ENCODE data around the gene PRKG2.
A peak's percentile ranks its signal among the peaks of the same experiment; 100 is the strongest.

The PRKG2 gene

DNA sequence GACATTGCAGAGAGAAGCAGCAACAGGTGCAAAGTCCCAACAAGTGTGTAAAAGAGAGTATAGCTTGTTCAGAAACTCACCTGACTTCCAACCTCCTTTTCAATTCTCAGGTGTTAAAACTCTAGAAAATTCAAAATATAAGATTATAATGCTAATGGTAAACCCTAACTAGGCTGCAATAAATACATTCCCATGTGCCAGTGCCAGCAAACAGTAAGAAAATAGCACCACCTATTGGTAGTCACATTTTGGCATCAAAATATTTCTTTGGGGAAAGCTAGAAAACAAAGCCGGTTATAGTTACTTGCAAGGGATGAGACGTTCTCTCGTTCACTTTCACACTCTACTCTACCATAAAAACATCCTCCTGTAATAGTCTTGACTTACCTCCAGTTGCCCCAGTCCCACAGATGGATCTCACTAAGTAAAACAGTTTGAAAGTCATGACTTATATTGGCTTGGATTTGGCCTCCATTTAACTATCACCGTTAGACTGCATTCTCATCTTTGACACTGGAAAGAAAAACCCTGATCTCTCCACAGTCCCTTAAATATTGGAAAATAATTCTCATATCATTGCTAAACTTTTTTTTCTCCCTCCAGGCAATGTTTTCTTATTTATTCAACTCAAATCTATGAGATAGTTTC lies 174.9 kb downstream of the PRKG2 start:
- Histone ChIP-seq H3K36me3 (ENCODE audit: insufficient read depth, low read length) (no peaks in the 10 kb centered on the region), H3K9me2 (replicated peaks; ENCODE audit: low read depth, low read length) (no peaks in the 10 kb centered on the region), H3K27me3 (ENCODE audit: insufficient read depth, low read length, poor library complexity, severe bottlenecking) (no peaks in the 10 kb centered on the region), H3F3A (ENCODE audit: low read depth) (no peaks in the 10 kb centered on the region), H3K4me1 (ENCODE audit: insufficient read depth, low read length, poor library complexity, severe bottlenecking) (no peaks in the 10 kb centered on the region), H2AFZ (ENCODE audit: low read length) (peak overlapping the region; percentile 82), H3K4me3 (ENCODE audit: low read length, poor library complexity, severe bottlenecking) (no peak overlapping the region), H3K4me2 (ENCODE audit: low read depth, low read length, poor library complexity, severe bottlenecking) (no peak overlapping the region), H4K20me1 (ENCODE audit: insufficient read depth, low read length, poor library complexity, severe bottlenecking) (no peaks in the 10 kb centered on the region), H3K9me3 (ENCODE audit: insufficient read depth, low read depth, low read length) (no peaks in the 10 kb centered on the region), H3K79me2 (ENCODE audit: insufficient read depth, low read length) (no peaks in the 10 kb centered on the region), H3K9ac (ENCODE audit: low read depth, low read length, poor library complexity, severe bottlenecking) (no peak overlapping the region)
- TF ChIP-seq, protein P1, sequence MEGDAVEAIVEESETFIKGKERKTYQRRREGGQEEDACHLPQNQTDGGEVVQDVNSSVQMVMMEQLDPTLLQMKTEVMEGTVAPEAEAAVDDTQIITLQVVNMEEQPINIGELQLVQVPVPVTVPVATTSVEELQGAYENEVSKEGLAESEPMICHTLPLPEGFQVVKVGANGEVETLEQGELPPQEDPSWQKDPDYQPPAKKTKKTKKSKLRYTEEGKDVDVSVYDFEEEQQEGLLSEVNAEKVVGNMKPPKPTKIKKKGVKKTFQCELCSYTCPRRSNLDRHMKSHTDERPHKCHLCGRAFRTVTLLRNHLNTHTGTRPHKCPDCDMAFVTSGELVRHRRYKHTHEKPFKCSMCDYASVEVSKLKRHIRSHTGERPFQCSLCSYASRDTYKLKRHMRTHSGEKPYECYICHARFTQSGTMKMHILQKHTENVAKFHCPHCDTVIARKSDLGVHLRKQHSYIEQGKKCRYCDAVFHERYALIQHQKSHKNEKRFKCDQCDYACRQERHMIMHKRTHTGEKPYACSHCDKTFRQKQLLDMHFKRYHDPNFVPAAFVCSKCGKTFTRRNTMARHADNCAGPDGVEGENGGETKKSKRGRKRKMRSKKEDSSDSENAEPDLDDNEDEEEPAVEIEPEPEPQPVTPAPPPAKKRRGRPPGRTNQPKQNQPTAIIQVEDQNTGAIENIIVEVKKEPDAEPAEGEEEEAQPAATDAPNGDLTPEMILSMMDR (conservative IDR thresholded peaks at IDR 0.05; ENCODE audit: low read length), result peak; percentile 94
- no peak for TF ChIP-seq EZH2phosphoT487 (IDR thresholded peaks at IDR 0.05; ENCODE audit: borderline replicate concordance)

DNA sequence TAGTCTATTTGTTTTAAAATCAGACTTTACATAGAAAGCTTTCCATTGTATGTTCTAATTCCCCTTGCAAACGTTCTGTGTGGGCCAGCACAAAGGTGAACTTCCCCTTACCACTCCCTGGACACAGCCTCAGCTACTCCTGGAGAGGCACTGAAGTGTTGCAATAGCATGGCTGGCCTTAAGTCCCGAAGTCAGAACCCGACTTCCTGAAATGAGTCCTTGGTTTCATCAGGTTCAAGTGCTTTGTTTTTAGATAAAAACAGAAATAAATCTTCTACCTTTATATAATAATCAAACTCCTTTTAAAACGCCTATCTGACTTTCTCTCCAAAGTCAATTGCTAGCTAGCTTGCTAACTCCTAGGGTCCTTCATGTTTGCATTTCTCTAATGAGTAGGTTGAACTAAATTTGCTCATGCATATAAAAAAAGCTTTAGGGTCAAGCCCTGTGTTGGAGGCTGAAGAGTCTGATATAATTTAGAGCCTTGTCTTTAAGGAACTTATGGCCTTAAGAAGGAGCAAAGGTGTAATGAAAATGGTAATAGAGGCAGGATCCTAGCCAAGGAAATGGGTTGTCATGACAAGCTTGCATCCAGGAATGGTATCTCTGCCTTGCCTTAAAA lies 175.6 kb downstream of the PRKG2 start:
- no peaks in the 10 kb centered on the region for H3K27me3 ChIP-seq (ENCODE audit: insufficient read depth, low read length, poor library complexity, severe bottlenecking)
- no peak overlapping the region for H3K4me2 ChIP-seq (ENCODE audit: low read depth, low read length, poor library complexity, severe bottlenecking)
- no peak overlapping the region for H2AFZ ChIP-seq (ENCODE audit: low read length)
- H3K9me2 ChIP-seq (replicated peaks; ENCODE audit: low read depth, low read length), result no peaks in the 10 kb centered on the region
- H3K4me3 ChIP-seq (ENCODE audit: low read length, poor library complexity, severe bottlenecking), result no peak overlapping the region
- no peaks in the 10 kb centered on the region for H3K9me3 ChIP-seq (ENCODE audit: insufficient read depth, low read depth, low read length)
- no peaks in the 10 kb centered on the region for H3K36me3 ChIP-seq (ENCODE audit: insufficient read depth, low read length)
- H3K9ac ChIP-seq (ENCODE audit: low read depth, low read length, poor library complexity, severe bottlenecking), result no peak overlapping the region
- TF ChIP-seq, protein P1 (conservative IDR thresholded peaks at IDR 0.05; ENCODE audit: low read length), result no peak
- TF ChIP-seq EZH2phosphoT487 (IDR thresholded peaks at IDR 0.05; ENCODE audit: borderline replicate concordance), result no peak
- H3K4me1 ChIP-seq (ENCODE audit: insufficient read depth, low read length, poor library complexity, severe bottlenecking), result no peaks in the 10 kb centered on the region
- no peaks in the 10 kb centered on the region for H3K79me2 ChIP-seq (ENCODE audit: insufficient read depth, low read length)
- H3F3A ChIP-seq (ENCODE audit: low read depth), result no peaks in the 10 kb centered on the region
- no peaks in the 10 kb centered on the region for H4K20me1 ChIP-seq (ENCODE audit: insufficient read depth, low read length, poor library complexity, severe bottlenecking)

DNA sequence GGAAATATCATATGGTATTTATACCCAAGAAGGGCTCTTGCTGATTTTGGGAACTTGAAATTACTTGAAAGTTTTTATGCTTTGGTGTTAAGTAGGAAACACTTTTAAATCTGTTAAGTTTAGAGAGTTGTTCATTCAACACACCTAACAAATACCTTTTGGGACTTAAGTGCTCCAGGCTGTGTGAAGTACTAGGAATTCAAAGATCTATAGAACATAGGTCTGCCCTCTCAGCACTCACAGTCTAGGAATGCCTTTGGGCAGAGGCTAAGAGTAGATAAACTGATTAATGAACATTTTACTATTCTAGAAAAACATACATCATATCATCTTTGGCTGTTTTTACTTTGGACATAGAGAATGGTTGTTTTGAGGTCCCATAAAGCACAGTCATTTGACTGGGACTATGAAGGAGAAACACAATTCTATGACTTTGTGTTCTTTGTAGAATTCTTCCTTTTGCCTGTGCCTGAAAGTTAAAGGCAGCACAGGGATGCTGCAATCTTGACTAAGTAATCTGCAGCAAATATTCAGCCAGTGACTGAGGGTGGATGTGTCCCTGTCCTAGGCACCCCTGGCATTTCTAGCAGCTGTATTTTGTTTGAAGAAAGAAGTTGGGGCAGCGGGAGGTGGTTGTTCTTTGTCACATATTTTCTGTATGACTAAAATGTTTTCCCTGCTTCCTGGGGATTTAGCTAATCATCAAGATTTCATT lies 176.2 kb downstream of the PRKG2 start:
- H3K4me2 ChIP-seq (ENCODE audit: low read depth, low read length, poor library complexity, severe bottlenecking), result no peak overlapping the region
- TF ChIP-seq, protein P1 (conservative IDR thresholded peaks at IDR 0.05; ENCODE audit: low read length), result no peak
- TF ChIP-seq EZH2phosphoT487 (IDR thresholded peaks at IDR 0.05; ENCODE audit: borderline replicate concordance), result no peak
- no peaks in the 10 kb centered on the region for H3K27me3 ChIP-seq (ENCODE audit: insufficient read depth, low read length, poor library complexity, severe bottlenecking)
- H3K79me2 ChIP-seq (ENCODE audit: insufficient read depth, low read length), result no peaks in the 10 kb centered on the region
- no peaks in the 10 kb centered on the region for H3K4me1 ChIP-seq (ENCODE audit: insufficient read depth, low read length, poor library complexity, severe bottlenecking)
- H3K4me3 ChIP-seq (ENCODE audit: low read length, poor library complexity, severe bottlenecking), result no peak overlapping the region
- no peaks in the 10 kb centered on the region for H3K9me2 ChIP-seq (replicated peaks; ENCODE audit: low read depth, low read length)
- no peaks in the 10 kb centered on the region for H4K20me1 ChIP-seq (ENCODE audit: insufficient read depth, low read length, poor library complexity, severe bottlenecking)
- no peaks in the 10 kb centered on the region for H3F3A ChIP-seq (ENCODE audit: low read depth)
- H3K9ac ChIP-seq (ENCODE audit: low read depth, low read length, poor library complexity, severe bottlenecking), result no peak overlapping the region
- no peaks in the 10 kb centered on the region for H3K36me3 ChIP-seq (ENCODE audit: insufficient read depth, low read length)
- 0 out of 2 replicates have a peak overlapping the region, but pooled peaks have one; percentile 8 for H2AFZ ChIP-seq (ENCODE audit: low read length)
- no peaks in the 10 kb centered on the region for H3K9me3 ChIP-seq (ENCODE audit: insufficient read depth, low read depth, low read length)

Measured in Loucy (cell line).